ENCODE measurements around the gene LIPF. TPM values are rescaled to one million over a fixed set of nuclear protein-coding genes. Genes with fewer than 3 reads are reported as not detected.
"Not testable (repeated sequence)": the region's sequence is repeated elsewhere in the genome, so short reads cannot be mapped to it uniquely, and the experiment has no call there.

Gene LIPF
- total and polyA plus RNA-seq, 4 donors, result not detected

- TF ChIP-seq, protein P1, sequence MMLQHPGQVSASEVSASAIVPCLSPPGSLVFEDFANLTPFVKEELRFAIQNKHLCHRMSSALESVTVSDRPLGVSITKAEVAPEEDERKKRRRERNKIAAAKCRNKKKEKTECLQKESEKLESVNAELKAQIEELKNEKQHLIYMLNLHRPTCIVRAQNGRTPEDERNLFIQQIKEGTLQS (IDR thresholded peaks at IDR 0.05), result no peak
- TF ChIP-seq GABPA (IDR thresholded peaks at IDR 0.05 in 1 of 2, conservative IDR thresholded peaks at IDR 0.05 in 1 of 2), result no peak
- TF ChIP-seq, protein P2, sequence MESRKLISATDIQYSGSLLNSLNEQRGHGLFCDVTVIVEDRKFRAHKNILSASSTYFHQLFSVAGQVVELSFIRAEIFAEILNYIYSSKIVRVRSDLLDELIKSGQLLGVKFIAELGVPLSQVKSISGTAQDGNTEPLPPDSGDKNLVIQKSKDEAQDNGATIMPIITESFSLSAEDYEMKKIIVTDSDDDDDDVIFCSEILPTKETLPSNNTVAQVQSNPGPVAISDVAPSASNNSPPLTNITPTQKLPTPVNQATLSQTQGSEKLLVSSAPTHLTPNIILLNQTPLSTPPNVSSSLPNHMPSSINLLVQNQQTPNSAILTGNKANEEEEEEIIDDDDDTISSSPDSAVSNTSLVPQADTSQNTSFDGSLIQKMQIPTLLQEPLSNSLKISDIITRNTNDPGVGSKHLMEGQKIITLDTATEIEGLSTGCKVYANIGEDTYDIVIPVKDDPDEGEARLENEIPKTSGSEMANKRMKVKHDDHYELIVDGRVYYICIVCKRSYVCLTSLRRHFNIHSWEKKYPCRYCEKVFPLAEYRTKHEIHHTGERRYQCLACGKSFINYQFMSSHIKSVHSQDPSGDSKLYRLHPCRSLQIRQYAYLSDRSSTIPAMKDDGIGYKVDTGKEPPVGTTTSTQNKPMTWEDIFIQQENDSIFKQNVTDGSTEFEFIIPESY (IDR thresholded peaks at IDR 0.05), result no peak
- TF ChIP-seq RXRA (IDR thresholded peaks at IDR 0.05), result no peak
- no peak for TF ChIP-seq TAF1 (conservative IDR thresholded peaks at IDR 0.05)
- TF ChIP-seq HNF4G (IDR thresholded peaks at IDR 0.05), result no peak
- no peak for TF ChIP-seq FOXA2 (IDR thresholded peaks at IDR 0.05)
- no peak for TF ChIP-seq HNF4A (conservative IDR thresholded peaks at IDR 0.05)
- no peak for TF ChIP-seq JUND (IDR thresholded peaks at IDR 0.05)
- TF ChIP-seq FOXA1 (IDR thresholded peaks at IDR 0.05), result no peak
Observed at GRCh38 chr10:88659725-88660597, 4.3 kb upstream of the LIPF start (continued).

GRCh38 chr10:88660598-88660884 is 3.7 kb upstream of the LIPF start:
- Histone ChIP-seq H3K27ac (ENCODE audit: low read depth in 1 of 2, low read length in 2 of 2) (no peak overlapping the region), H3K4me3 (ENCODE audit: low read depth in 1 of 3, low read length in 3 of 3) (no peak overlapping the region), H3K27me3 (ENCODE audit: control insufficient read depth in 4 of 4, insufficient read depth in 4 of 4, low read length in 3 of 4) (no peaks in the 10 kb centered on the region), H3K36me3 (ENCODE audit: control insufficient read depth in 4 of 4, insufficient read depth in 3 of 4, low read depth in 1 of 4, low read length in 3 of 4) (no peaks in the 10 kb centered on the region), H3K4me1 (ENCODE audit: control insufficient read depth in 4 of 4, insufficient read depth in 4 of 4, low read length in 3 of 4) (no peaks in the 10 kb centered on the region), H3K9ac (ENCODE audit: low read depth in 1 of 2, low read length in 2 of 2) (no peak overlapping the region), H3K9me3 (ENCODE audit: control insufficient read depth in 4 of 4, low read length in 3 of 4) (peaks cover 0 to 1% (median 0%) of the 10 kb centered on the region in 4 donors)
- no peak for DNase-seq (ENCODE audit: low spot score)
- 29% methylated on average over 3 of the region's 3 CpGs for WGBS
- TF ChIP-seq, protein P3, sequence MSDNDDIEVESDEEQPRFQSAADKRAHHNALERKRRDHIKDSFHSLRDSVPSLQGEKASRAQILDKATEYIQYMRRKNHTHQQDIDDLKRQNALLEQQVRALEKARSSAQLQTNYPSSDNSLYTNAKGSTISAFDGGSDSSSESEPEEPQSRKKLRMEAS (IDR thresholded peaks at IDR 0.05), result no peak
- TF ChIP-seq HNF4G (IDR thresholded peaks at IDR 0.05) (no peak), NR2F2 (IDR thresholded peaks at IDR 0.05) (no peak)

- no peaks in the 10 kb centered on the region for H3K4me1 ChIP-seq (ENCODE audit: control insufficient read depth in 4 of 4, insufficient read depth in 4 of 4, low read length in 3 of 4)
- no peak overlapping the region for H3K9ac ChIP-seq (ENCODE audit: low read depth in 1 of 2, low read length in 2 of 2)
- H3K9me3 ChIP-seq (ENCODE audit: control insufficient read depth in 4 of 4, low read length in 3 of 4), result peaks cover 0 to 1% (median 0%) of the 10 kb centered on the region in 4 donors
- H3K27ac ChIP-seq (ENCODE audit: low read depth in 1 of 2, low read length in 2 of 2), result no peak overlapping the region
- H3K27me3 ChIP-seq (ENCODE audit: control insufficient read depth in 4 of 4, insufficient read depth in 4 of 4, low read length in 3 of 4), result no peaks in the 10 kb centered on the region
- TF ChIP-seq JUND (IDR thresholded peaks at IDR 0.05) (no peak), RAD21 (IDR thresholded peaks at IDR 0.05) (no peak), NR2F2 (IDR thresholded peaks at IDR 0.05) (no peak), RXRA (IDR thresholded peaks at IDR 0.05) (no peak)
- TF ChIP-seq, protein P1 (IDR thresholded peaks at IDR 0.05), result no peak
- DNase-seq (ENCODE audit: low spot score), result no peak
- H3K4me3 ChIP-seq (ENCODE audit: low read depth in 1 of 3, low read length in 3 of 3), result no peak overlapping the region
- H3K36me3 ChIP-seq (ENCODE audit: control insufficient read depth in 4 of 4, insufficient read depth in 3 of 4, low read depth in 1 of 4, low read length in 3 of 4), result no peaks in the 10 kb centered on the region
Observed at GRCh38 chr10:88661018-88661417, 3.2 kb upstream of the LIPF start.

DNA sequence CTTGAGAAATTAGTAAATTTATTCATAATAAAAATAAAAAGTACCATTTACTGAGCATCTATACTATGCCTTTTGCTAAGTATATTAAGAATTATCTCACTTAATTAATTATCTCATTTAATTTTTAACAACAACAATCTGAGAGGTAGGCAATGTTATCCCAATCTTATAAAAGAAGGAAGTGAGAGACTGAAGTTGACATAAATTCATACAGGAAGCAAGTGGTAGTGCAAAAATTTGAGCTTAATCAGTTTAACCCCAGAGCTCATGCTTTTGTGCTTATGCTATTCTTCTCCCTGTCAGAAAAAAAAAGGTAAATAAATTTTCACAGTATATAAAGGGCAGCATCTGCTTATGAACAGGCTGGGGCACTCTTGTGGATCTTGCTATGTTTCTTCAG is 2.7 kb upstream of the LIPF start:
- DNase-seq (ENCODE audit: low spot score), result no peak
- no peak overlapping the region for H3K27ac ChIP-seq (ENCODE audit: low read depth in 1 of 2, low read length in 2 of 2)
- no peak overlapping the region for H3K9ac ChIP-seq (ENCODE audit: low read depth in 1 of 2, low read length in 2 of 2)
- no peaks in the 10 kb centered on the region for H3K27me3 ChIP-seq (ENCODE audit: control insufficient read depth in 4 of 4, insufficient read depth in 4 of 4, low read length in 3 of 4)
- TF ChIP-seq FOXA1 (IDR thresholded peaks at IDR 0.05), result no peak
- no peaks in the 10 kb centered on the region for H3K4me1 ChIP-seq (ENCODE audit: control insufficient read depth in 4 of 4, insufficient read depth in 4 of 4, low read length in 3 of 4)
- no peak overlapping the region for H3K4me3 ChIP-seq (ENCODE audit: low read depth in 1 of 3, low read length in 3 of 3)
- peaks cover 0 to 1% (median 0%) of the 10 kb centered on the region in 4 donors for H3K9me3 ChIP-seq (ENCODE audit: control insufficient read depth in 4 of 4, low read length in 3 of 4)
- no peaks in the 10 kb centered on the region for H3K36me3 ChIP-seq (ENCODE audit: control insufficient read depth in 4 of 4, insufficient read depth in 3 of 4, low read depth in 1 of 4, low read length in 3 of 4)

DNA sequence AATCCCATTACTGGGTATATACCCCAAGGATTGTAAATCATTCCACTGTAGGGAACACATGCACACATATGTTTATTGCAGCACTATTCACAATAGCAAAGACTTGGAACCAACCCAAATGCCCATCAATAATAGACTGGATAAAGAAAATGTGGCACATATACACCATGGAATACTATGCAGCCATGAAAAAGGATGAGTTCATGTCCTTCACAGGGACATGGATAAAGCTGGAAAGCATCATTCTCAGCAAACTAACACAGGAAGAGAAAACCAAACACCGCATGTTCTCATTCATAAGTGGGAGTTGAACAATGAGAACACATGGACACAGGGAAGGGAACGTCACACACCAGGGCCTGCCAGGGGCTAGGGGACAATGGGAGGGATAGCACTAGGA is 1.1 kb upstream of the LIPF start:
- not testable (repeated sequence) for H3K9ac ChIP-seq (ENCODE audit: low read depth in 1 of 2, low read length in 2 of 2); H3K4me1 ChIP-seq (ENCODE audit: control insufficient read depth in 4 of 4, insufficient read depth in 4 of 4, low read length in 3 of 4); H3K36me3 ChIP-seq (ENCODE audit: control insufficient read depth in 4 of 4, insufficient read depth in 3 of 4, low read depth in 1 of 4, low read length in 3 of 4); H3K27me3 ChIP-seq (ENCODE audit: control insufficient read depth in 4 of 4, insufficient read depth in 4 of 4, low read length in 3 of 4); H3K4me3 ChIP-seq (ENCODE audit: low read depth in 1 of 3, low read length in 3 of 3); H3K9me3 ChIP-seq (ENCODE audit: control insufficient read depth in 4 of 4, low read length in 3 of 4); DNase-seq (ENCODE audit: low spot score); H3K27ac ChIP-seq (ENCODE audit: low read depth in 1 of 2, low read length in 2 of 2)
- 91% methylated on average over 2 of the region's 2 CpGs for WGBS
